Kidney epithelial cell (primary cell): Measurements from ENCODE around the gene TOR4A. TPM values are rescaled to one million over a fixed set of nuclear protein-coding genes. Genes with fewer than 3 reads are reported as not detected.

ENCODE experiments used
- DNase-seq: peaks from one replicate; pipeline ENCODE4 v3.0.0-alpha.2; 2010; ENCODE audit warnings: low read depth
- H3K27me3 ChIP-seq: 2 replicates; pipeline ENCODE4 v1.6.0; 2011; ENCODE audit warnings: low read length; ENCODE audit not compliant: control insufficient read depth, insufficient read depth
- H3K36me3 ChIP-seq: 2 replicates; pipeline ENCODE4 v1.5.1; 2011; ENCODE audit warnings: low read length; ENCODE audit not compliant: control insufficient read depth, insufficient read depth
- H3K4me3 ChIP-seq: 2 replicates; pipeline ENCODE4 v1.5.1; 2011; ENCODE audit warnings: low read depth, mild to moderate bottlenecking, control low read depth, low read length
- total RNA-seq: library from RNA; depleted of rRNA; stranded (reverse); fragments of >200 nt; gene quantifications from 2 replicates; pipeline ENCODE4 v1.2.3, GENCODE V29; 2015
- TF ChIP-seq, protein P1 (sequence below): IDR thresholded peaks from 2 replicates; pipeline ENCODE4 v1.5.1; 2011; ENCODE audit warnings: mild to moderate bottlenecking, moderate library complexity, low read length, control low read depth, inconsistent platforms; ENCODE audit not compliant: insufficient read depth, poor library complexity, severe bottlenecking

TOR4A gene
- total RNA-seq, 1 donor from 2014 or later, result 33.5 TPM

GRCh38 chr9:137330689-137331088 is 53.2 kb downstream of the TOR4A start:
- Histone ChIP-seq H3K4me3 (no peak overlapping the region), H3K27me3 (no peaks in the 10 kb centered on the region)
- TF ChIP-seq, protein P1, sequence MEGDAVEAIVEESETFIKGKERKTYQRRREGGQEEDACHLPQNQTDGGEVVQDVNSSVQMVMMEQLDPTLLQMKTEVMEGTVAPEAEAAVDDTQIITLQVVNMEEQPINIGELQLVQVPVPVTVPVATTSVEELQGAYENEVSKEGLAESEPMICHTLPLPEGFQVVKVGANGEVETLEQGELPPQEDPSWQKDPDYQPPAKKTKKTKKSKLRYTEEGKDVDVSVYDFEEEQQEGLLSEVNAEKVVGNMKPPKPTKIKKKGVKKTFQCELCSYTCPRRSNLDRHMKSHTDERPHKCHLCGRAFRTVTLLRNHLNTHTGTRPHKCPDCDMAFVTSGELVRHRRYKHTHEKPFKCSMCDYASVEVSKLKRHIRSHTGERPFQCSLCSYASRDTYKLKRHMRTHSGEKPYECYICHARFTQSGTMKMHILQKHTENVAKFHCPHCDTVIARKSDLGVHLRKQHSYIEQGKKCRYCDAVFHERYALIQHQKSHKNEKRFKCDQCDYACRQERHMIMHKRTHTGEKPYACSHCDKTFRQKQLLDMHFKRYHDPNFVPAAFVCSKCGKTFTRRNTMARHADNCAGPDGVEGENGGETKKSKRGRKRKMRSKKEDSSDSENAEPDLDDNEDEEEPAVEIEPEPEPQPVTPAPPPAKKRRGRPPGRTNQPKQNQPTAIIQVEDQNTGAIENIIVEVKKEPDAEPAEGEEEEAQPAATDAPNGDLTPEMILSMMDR, result no peak

GRCh38 chr9:137331929-137332328 is 54.4 kb downstream of the TOR4A start:
- no peak for DNase-seq
- Histone ChIP-seq H3K27me3 (no peaks in the 10 kb centered on the region), H3K4me3 (no peak overlapping the region), H3K36me3 (no peaks in the 10 kb centered on the region)
- TF ChIP-seq, protein P1, result no peak

More at GRCh38 chr9:137330689-137331088, 53.2 kb downstream of the TOR4A start:
- no peak for DNase-seq
- H3K36me3 ChIP-seq, result no peaks in the 10 kb centered on the region

Other genes starting within 250 kb of the TOR4A start
- gene ABCA2, start 249.5 kb upstream of the TOR4A start, total RNA-seq, result 5.3 and 15.4 TPM in 2 replicates
- gene FUT7, start 245.6 kb upstream of the TOR4A start, total RNA-seq, result not detected in 2 replicates
- gene NPDC1, start 231.5 kb upstream of the TOR4A start, total RNA-seq, result 58.3 and 76.1 TPM in 2 replicates
- gene ENTPD2, start 223.7 kb upstream of the TOR4A start, total RNA-seq, result 0.21 TPM in 1 of 2 replicates, not detected in the other
- 5.3 and 5.8 TPM in 2 replicates for gene SAPCD2, start 207.2 kb upstream of the TOR4A start, total RNA-seq
- 9.7 and 11.7 TPM in 2 replicates for gene UAP1L1, start 200.2 kb upstream of the TOR4A start, total RNA-seq
- gene MAN1B1, start 190.7 kb upstream of the TOR4A start, total RNA-seq, result 76.8 and 80.3 TPM in 2 replicates
- gene DPP7, start 163.0 kb upstream of the TOR4A start, total RNA-seq, result 116 and 137 TPM in 2 replicates
- 0.04 TPM in 1 of 2 replicates, not detected in the other for gene GRIN1, start 138.6 kb upstream of the TOR4A start, total RNA-seq
- gene LRRC26, start 107.7 kb upstream of the TOR4A start, total RNA-seq, result not detected in 2 replicates
- not detected in 2 replicates for gene TMEM210, start 105.7 kb upstream of the TOR4A start, total RNA-seq
- 18.8 and 26.1 TPM in 2 replicates for gene ANAPC2, start 89.2 kb upstream of the TOR4A start, total RNA-seq
- gene SSNA1, start 89.0 kb upstream of the TOR4A start, total RNA-seq, result 91.4 and 95.1 TPM in 2 replicates
- gene TPRN, start 77.0 kb upstream of the TOR4A start, total RNA-seq, result 15.2 and 20.1 TPM in 2 replicates
- 39.2 and 40.3 TPM in 2 replicates for gene TMEM203, start 72.1 kb upstream of the TOR4A start, total RNA-seq
- 19.1 and 28.6 TPM in 2 replicates for gene NDOR1, start 72.0 kb upstream of the TOR4A start, total RNA-seq
- gene RNF208, start 55.5 kb upstream of the TOR4A start, total RNA-seq, result 3.1 and 4.2 TPM in 2 replicates
- 2.1 and 3.8 TPM in 2 replicates for gene CYSRT1, start 52.6 kb upstream of the TOR4A start, total RNA-seq
- not detected in 2 replicates for gene RNF224, start 50.2 kb upstream of the TOR4A start, total RNA-seq
- 0.25 TPM in 1 of 2 replicates, not detected in the other for gene SLC34A3, start 46.8 kb upstream of the TOR4A start, total RNA-seq
- gene TUBB4B, start 36.4 kb upstream of the TOR4A start, total RNA-seq, result 262 and 275 TPM in 2 replicates
- not detected in 2 replicates for gene STPG3, start 26.4 kb upstream of the TOR4A start, total RNA-seq
- gene NELFB, start 22.4 kb upstream of the TOR4A start, total RNA-seq, result 47.3 and 67.0 TPM in 2 replicates
- 8.4 and 11.4 TPM in 2 replicates for gene NRARP, start 24.5 kb downstream of the TOR4A start, total RNA-seq
- 8.6 and 13.3 TPM in 2 replicates for gene EXD3, start 145.4 kb downstream of the TOR4A start, total RNA-seq
- gene NOXA1, start 145.7 kb downstream of the TOR4A start, total RNA-seq, result 0.84 and 1.8 TPM in 2 replicates
- gene ENTPD8, start 163.6 kb downstream of the TOR4A start, total RNA-seq, result not detected in 2 replicates
- 52.5 and 65.5 TPM in 2 replicates for gene NSMF, start 181.6 kb downstream of the TOR4A start, total RNA-seq